Stimulated activated CD4-positive, alpha-beta T cell treated with anti-CD3 and anti-CD28 coated beads, Interleukin-12 subunit alpha, Interleukin-12 subunit beta, amount 100 ng/mL, for 48 hours (primary cell): ENCODE results near the gene CIBAR2.
A peak's percentile ranks its signal among the peaks of the same experiment; 100 is the strongest.

Experiments
- DNase-seq, 3 donors: peaks; one replicate each; pipeline ENCODE4 v3.0.0-alpha.2; 2020; ENCODE audit warnings: low read depth in 2 of 3, low spot score in 1 of 3

CIBAR2 gene

DNA sequence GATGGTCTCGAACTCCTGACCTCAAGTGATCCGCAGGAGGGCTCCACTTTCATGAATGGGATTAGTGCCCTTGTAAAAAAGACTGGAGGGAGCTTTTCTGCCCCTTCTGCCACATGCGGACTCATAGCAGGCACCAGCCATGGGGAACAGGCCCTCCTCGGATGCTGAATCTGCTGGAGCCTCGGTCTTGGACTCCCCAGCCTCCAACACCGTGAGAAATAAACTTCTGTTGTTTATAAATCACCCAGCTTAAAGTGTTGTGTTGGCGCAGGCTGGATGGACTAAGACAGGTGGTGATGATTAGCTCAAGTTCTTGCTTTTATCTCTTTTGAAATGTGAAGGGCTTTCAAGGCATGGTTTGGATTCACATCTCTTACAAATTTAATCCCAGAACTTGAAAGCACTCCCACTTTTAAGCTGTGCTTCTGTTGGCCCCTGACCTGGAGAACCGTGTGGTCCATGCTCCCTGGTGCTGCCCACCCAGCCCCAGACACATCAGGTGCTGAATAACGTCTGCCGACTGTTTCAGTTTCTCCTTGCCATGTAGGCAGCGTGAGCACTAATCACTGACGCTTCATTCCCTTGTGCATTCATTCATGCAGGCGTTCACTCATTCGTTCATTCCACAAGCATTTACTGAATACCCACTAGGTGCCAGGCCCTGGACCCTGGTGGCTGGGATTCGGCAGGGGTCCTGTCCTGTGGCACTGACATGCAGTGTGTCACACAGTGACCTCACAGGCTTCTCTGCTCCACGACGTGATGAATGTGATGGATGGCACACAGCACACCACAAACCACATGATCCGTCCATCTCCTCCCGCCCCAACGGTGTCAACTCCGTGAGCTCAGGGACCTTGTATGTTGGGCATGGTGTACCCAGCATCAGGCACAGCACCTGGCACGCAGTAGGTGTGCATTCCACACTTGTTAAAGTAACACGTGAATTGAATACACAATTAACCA is 8.9 kb downstream of the CIBAR2 start:
- DNase-seq: no peak

GRCh38 chr16:85101956-85102630 is 10.2 kb downstream of the CIBAR2 start:
- DNase-seq: no peak

- DNase-seq: no peak
These were observed 12.0 kb downstream of the CIBAR2 start for GRCh38 chr16:85100265-85100664.

DNA sequence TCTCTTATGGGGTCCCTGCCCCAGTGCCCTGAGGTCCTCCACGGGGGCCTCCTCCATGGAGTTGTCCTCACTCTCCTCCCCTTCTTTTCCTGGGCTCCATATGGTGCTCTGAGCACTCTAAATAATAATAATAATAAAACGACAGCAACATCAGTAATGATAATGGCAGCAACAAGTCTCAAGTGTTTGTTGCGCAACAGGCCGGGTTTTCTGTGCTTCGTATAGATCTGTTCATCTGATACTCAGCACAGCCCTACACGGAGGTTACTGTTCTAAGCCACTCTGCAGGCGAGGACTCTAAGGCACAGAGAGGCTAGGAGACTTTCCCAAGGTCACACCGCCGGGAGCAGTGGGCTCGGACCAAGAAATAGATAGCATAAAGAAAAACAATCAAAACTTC is 13.7 kb downstream of the CIBAR2 start:
- DNase-seq: no peak

DNA sequence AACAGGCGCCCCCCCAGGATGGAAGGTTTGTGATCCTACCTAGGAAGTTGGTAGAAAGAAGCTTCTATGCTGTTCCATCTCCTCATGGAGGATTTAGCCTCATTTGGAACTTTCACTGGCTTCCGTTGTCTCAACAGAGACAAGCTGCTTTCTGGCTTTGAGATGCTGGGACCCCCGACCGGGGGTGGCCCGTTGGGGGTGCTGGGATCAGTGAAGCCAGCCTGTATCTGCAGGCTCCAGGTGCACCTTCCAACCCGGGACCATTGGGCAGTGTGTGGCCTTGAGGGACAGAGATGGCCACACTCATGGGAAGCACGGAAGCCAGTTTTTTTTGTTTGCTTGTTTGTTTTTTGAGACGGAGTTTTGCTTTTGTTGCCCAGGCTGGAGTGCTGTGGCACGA is 15.4 kb downstream of the CIBAR2 start:
- DNase-seq: no peak

GRCh38 chr16:85094812-85095211 is 17.5 kb downstream of the CIBAR2 start:
- no peak for DNase-seq

DNA sequence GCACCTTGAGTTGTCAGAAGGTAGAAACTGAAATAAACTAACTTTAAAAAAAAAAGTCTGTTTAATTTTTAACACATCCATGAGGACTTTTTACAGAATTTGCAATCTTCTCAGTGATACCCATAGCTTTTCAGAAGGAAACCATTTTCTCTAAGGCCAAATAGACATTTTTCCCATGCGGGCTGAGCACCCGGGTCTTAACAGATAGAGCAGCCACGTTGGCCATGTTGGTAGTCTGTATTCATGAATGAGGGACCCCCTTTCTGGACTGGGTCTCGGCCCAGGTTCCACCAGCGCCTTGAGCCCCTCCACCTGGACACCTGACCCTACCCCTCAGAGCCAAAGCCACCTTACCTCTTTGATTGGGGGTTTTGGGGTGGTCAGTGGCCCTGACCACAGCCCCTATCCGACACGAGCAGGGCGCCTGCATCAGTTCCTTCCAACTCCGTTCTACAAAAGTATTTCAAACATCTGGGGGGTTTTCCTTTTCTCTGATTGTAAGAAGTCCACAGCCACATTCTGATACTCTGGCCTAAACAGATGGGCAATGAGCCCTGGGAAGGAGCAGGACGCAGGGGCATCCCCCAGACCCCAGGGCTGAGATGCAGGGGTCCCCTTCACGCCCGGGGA is 18.0 kb downstream of the CIBAR2 start:
- no peak for DNase-seq

DNA sequence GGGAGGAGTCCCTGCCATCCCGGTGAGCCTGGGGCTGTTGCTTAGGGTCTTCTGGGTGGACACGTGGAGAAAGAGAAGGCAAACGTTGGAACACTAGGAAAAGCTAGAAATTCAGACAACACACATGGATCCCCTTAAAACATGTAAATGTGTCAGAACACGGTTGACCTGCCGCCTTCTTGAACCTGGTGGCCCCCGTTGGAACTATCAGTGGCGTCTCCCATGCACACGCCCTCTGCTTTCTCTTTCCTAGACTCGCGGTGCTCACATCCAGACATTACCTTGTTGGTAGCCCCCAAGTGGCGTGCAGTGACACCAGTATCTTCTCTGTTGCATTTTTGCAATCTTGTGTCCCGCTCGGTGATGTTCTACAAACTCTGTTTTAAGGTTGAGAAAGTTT is 18.6 kb downstream of the CIBAR2 start:
- DNase-seq: no peak

DNA sequence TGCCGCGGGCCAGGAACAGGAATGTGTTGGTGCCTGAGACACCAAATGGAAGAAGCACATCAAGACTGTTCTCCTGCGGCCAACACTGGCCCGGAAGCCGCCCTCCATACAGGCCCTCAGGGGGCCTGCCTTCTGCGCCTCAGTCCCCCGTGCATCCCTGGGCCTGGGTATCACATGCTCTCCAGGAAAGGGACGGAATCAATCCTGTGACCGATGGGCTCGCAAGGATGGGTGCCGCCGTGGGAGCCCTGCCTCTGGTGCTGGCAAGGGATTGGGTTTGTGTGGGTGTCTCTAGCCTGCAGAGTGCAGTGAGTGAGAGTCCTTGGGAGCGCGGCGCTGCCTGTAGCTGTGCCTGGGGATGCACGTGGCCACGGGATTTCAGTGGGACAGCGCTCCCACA is 19.4 kb downstream of the CIBAR2 start:
- no peak for DNase-seq

- DNase-seq: no peak
These were observed 20.0 kb downstream of the CIBAR2 start for GRCh38 chr16:85092309-85092708.

DNA sequence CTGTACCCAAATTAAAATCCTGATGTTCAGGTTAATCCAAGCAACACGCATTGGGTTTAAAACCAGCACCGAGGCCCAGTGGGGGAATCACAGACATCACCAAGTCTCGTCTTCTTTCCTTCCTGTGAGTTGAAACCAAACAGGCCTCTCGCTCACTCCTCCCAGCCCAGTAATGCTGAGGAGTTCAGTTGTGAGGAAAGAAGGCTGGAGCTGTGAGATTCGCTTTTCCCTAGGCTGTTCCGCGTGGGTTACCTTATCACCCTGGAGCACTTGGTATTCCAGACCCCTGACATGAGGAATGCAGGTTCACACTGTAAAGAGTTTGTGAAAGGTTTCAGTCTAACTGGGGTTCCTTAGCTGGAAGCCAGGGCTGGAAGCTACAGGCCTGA is 20.8 kb downstream of the CIBAR2 start:
- DNase-seq: no peak

DNA sequence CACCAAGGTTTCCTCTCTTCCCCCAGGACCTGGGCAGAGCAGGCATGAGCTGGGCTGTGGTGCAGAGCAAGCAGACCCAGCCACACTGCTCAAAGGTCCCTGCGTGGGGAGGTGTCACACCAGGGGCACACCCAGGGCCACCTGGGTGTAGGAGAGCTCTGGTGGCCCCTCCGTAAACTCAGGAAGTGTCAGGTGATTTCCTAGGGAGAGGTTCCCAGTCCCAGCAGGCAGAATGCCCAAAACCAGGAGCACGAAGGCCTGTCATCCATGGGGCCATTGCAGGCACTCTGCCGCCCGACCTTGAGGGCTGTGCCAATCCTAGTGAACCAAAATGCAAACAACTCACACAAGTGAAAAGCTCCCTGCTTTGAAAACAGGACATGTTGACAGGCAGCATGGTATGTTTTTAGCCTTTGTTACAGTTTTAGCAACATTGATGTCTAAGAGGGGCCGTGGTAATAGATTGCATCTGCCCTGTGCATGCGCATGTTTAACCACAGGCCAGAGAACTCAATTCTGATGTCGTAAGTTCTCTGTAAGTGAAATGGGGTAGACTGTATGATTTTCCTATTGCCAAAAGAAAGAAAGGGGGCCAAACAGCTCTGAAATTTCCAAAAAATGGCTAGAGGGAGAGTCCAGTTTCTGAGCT is 21.3 kb downstream of the CIBAR2 start:
- DNase-seq: no peak

DNA sequence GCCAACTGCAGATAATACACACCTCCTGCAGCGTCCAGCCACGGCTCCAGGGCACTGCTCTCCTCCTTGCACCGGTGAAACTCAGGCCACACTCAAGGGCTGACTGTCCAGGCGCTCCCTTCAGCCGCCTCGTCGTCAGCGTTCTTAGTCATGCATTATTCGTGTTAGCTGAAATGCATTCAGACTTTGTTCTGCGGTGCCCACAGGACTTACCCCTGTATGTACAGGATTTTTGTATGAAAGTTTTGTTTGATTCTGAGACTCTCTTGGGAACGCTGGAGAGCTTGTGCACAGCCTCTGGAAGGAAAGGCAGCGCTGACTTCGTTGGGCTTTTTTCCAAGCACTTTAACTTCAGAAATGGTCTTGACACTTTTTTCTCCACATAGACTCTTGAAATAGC is 22.1 kb downstream of the CIBAR2 start:
- no peak for DNase-seq

DNA sequence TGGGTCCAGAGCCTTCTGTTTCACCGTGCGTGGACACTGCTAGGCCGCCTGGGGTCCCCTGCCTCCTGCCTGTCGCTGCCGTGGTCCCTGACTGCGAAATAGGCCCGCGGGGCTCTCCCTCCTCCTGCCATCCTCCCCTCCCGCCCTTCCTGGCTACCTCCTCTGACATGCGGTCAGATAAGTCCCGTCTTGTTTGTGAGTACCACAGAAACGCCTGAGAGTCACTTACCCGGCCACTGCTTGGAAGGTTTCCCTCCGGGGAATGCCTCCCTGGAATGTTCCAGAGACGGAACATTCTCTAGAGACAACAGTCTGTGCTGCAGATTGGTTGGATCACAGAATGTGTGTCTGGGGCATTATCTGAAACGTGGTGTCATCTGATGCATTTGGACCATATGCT is 22.7 kb downstream of the CIBAR2 start:
- no peak for DNase-seq

DNA sequence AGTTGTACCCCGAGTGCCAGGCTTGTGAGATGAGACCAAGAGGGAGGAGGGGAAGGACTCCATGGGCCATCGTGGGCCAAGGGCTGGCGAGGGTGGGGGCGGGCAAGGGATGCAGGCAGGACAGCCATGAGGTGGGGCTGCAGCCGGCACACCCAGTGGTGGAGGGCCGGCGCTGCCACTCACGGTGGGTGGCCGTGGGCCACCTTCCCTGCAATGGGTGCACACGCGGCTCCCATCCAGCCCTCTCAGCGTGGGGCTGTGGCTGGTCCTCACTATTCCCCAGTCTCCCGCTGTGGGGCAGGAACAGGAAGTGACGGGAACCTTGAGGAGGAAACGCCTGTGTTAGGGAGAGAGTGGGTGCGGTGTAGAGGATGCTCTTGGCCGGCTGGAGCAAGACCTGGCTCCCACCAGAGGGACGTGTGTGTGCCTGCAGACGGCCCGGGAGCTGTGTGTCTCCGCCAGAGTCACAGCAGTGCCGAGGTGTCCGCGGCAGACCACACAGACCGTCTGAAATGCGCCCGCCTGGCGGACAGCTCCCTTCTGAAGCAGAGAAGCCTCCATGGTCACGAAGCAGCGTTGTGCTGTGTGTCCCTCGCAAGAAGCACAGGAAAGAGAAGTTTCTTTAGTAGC is 23.6 kb downstream of the CIBAR2 start:
- DNase-seq: no peak

DNA sequence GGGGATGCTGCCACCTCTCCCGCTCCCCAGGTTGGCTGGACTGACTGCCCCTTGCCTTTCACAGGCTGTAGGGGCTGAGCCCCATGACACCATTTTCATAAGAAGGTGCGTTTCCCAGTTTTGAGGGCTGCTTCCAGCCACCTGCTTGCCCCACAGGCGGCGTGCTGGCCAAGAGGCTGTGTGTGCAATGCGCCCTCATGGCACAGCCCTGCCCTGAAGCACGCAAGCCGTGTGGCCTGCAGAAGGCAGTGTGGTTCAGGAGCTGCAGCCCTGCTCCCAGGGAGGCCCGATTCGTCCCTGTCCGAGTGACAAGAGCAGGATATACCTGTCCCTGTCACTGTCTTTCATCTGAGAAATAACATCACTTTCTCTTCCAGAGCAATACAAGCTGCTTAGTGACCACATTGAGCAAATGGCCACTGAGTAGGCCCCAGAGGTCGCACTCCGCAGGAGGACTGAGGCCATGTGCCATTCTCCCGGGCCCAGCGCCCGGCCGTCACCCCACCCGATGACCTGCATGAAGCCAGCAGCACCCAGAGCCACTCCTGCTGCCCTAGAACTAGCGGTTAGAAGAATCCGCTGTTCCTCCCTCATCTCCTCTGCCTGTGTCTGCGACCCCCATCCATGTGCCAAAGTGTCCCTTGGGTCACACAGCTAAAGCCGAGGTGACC is 24.2 kb downstream of the CIBAR2 start:
- no peak for DNase-seq

DNA sequence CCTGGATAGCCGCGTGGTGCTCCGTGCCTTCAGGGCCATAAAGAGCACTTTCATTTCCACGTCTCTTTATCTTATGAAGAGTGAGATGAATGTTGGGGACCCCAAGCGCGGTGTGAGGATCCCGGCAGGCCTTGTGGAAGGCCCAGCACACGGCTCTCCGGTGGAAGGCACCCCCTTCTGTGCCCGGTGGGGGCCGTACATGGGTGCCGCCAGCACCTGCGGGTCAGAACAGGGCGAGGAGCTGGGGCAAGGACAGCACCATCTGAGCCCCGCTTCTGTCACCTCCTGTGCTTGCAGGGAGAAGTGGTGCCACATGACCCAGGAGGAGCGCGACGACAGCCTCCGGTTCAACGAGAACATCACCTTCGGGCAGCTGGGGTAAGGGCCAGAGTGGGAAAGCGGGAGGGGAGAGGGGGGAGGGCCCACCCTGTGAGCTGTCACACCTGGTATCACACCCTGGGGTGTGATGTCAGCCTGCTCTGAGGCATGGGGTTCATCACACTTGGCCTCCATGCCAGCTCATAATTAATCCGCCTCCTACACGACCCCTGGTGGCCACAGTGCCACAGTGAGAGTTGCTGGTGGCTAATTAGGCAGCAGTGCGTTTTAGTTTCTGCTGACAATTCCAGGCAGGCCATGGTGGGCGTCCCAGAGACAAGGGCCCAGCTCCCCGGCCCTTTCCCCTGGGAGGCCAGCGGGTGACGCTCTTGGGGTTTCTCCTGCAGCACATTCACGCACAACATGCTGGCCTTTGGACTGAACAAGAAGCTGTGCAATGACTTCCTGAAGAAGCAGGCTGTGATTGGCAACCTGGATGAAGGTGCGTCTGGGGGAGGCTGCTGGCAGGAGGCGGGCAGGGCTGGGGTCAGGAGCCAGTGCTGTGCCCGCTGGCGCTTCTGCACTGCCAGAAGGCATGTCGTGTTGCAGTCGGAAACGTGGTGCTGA is 25.7 kb downstream of the CIBAR2 start:
- DNase-seq: peak; percentile 64 to 70 (median 65)

GRCh38 chr16:85085721-85086120 is 26.6 kb downstream of the CIBAR2 start:
- DNase-seq: no peak

GRCh38 chr16:85084841-85085510 is 27.3 kb downstream of the CIBAR2 start:
- no peak for DNase-seq
